GM12873 (cell line): Measurements from ENCODE around the gene CD33.

Experiments used
- CTCF ChIP-seq: IDR thresholded peaks from 2 replicates; pipeline ENCODE4 v1.5.1; 2012; ENCODE audit warnings: low read depth, mild to moderate bottlenecking, moderate library complexity, low read length, control low read depth; ENCODE audit not compliant: insufficient read depth; ENCODE audit errors: missing control alignments

The CD33 gene

GRCh38 chr19:51227966-51228365, 3.1 kb downstream of the CD33 start:
- no peak for TF ChIP-seq CTCF

GRCh38 chr19:51240866-51241265, 16.0 kb downstream of the CD33 start:
- TF ChIP-seq CTCF, result no peak

GRCh38 chr19:51242881-51243630, 18.2 kb downstream of the CD33 start:
- no peak for TF ChIP-seq CTCF

GRCh38 chr19:51246164-51246552, 21.3 kb downstream of the CD33 start:
- TF ChIP-seq CTCF, result no peak

- no peak for TF ChIP-seq CTCF
Measured at GRCh38 chr19:51247972-51248590, 23.2 kb downstream of the CD33 start.

GRCh38 chr19:51250786-51251467, 26.0 kb downstream of the CD33 start, which contains the start of gene SIGLECL1:
TSS of gene SIGLECL1 (plus strand) at chr19:51251080. CDS start at chr19:51264073, 12,993 bp downstream.
- TF ChIP-seq CTCF, result no peak

- TF ChIP-seq CTCF, result no peak
Measured at GRCh38 chr19:51251468-51251820, 26.6 kb downstream of the CD33 start.
